SJSA1 (cell line): ENCODE data around the gene LYZL6. TPM values are rescaled to one million over a fixed set of nuclear protein-coding genes. Genes with fewer than 3 reads are reported as not detected.
A peak's percentile ranks its signal among the peaks of the same experiment; 100 is the strongest.

Experiments used
- DNase-seq, 2 experiments: peaks; one replicate each; pipeline ENCODE4 v3.0.0-alpha.2; 2015 to 2020; ENCODE audit warnings: low spot score in 2 of 2, low read depth in 1 of 2
- H3K27ac ChIP-seq: fragments of 250-450 bp; sonication (Bioruptor Pico); 2 replicates; pipeline ENCODE4 v1.5.1; 2020; ENCODE audit warnings: mild to moderate bottlenecking, moderate library complexity
- H3K27me3 ChIP-seq: fragments of 250-450 bp; sonication (Bioruptor Pico); replicated peaks from 2 replicates; pipeline ENCODE4 v1.5.1; 2020; ENCODE audit warnings: mild to moderate bottlenecking, moderate library complexity
- H3K36me3 ChIP-seq: fragments of 250-450 bp; sonication (Bioruptor Pico); 2 replicates; pipeline ENCODE4 v1.5.1; 2020; ENCODE audit warnings: mild to moderate bottlenecking
- H3K4me1 ChIP-seq: fragments of 250-450 bp; sonication (Bioruptor Pico); replicated peaks from 2 replicates; pipeline ENCODE4 v1.6.1; 2021; ENCODE audit warnings: mild to moderate bottlenecking
- H3K4me3 ChIP-seq: fragments of 250-450 bp; sonication (Bioruptor Pico); 2 replicates; pipeline ENCODE4 v1.5.1; 2020; ENCODE audit warnings: mild to moderate bottlenecking
- H3K9me3 ChIP-seq: fragments of 250-450 bp; sonication (Bioruptor Pico); replicated peaks from 2 replicates; pipeline ENCODE4 v1.5.1; 2020; ENCODE audit warnings: mild to moderate bottlenecking
- total RNA-seq: library from RNA; depleted of rRNA; stranded (reverse); fragments of >200 nt; shearing (Covaris generic); gene quantifications from 2 replicates; pipeline ENCODE4 v1.2.3, GENCODE V29; 2014; rRNA removed

LYZL6 gene
- total RNA-seq, 1 experiment from 2014 or later = not detected

DNA sequence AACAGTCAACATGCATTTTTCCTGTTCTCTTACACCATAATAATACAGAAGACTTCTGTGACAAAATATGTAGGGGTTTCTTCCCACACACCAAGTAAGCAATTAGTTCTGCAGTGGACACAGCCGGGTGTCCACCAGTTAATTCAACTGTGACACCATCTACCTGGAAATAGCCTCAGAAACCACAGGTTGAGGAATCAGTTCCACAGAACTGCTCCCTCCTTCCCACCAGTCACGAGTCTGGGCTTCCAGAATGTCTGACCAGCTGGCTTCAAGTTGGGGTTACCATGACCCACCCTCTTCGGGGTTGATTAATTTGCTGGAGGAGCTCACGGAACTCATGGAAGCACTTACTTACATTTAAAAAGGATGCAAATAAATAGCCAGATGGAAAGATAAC is 49.8 kb downstream of the LYZL6 start:
- Histone ChIP-seq H3K9me3 (no peaks in the 10 kb centered on the region), H3K4me3 (no peak overlapping the region), H3K27ac (no peak overlapping the region), H3K36me3 (no peaks in the 10 kb centered on the region), H3K27me3 (no peaks in the 10 kb centered on the region), H3K4me1 (no peaks in the 10 kb centered on the region)
- no peak for DNase-seq

DNA sequence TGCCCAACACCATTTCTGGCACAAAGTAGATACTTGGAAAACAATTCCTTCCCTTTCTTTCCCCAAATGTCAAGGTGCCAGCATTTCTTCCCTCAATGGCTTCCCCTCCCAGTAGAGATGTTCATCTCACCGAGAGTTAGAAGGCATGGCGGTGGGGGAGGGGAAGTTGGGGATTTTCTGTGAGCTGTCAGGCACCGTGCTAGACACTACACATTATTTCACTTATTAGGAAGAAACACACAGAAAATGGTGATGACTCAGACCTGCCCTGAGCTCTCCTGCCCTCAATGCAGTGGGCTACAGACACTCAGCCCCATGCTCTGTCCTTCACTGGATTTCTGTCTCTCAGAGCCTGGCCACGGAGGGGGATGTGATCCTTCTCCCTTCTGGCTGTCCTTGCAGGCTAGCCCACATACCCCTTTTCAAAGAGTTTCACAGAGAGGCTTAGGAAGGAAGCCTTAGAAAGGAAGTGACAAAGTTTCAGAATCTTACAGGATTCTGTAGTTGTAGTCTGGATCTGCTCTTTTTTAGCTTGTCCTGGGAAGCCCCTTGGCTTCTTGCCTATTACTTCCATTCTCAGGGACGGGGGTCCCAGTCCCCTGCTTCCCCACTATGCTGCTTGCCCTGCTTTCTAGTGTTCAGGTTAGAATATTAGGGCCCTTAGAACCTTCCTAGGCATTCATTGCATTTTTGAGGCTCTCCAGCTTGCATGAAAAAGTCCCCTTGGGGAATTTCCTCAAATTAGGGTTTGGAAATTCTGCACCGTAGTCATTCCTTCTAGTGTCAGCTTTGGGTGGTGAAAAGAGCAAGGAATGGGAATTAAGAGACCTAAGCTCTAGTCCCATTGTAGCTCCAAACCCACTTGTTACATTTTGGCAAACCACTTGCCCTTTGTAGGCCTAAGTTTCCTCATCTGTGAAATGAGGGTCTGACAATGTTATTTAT is 51.1 kb downstream of the LYZL6 start:
- Histone ChIP-seq H3K9me3 (no peaks in the 10 kb centered on the region), H3K4me3 (no peak overlapping the region), H3K4me1 (no peaks in the 10 kb centered on the region), H3K27ac (no peak overlapping the region), H3K27me3 (no peaks in the 10 kb centered on the region), H3K36me3 (no peaks in the 10 kb centered on the region)
- DNase-seq = no peak

DNA sequence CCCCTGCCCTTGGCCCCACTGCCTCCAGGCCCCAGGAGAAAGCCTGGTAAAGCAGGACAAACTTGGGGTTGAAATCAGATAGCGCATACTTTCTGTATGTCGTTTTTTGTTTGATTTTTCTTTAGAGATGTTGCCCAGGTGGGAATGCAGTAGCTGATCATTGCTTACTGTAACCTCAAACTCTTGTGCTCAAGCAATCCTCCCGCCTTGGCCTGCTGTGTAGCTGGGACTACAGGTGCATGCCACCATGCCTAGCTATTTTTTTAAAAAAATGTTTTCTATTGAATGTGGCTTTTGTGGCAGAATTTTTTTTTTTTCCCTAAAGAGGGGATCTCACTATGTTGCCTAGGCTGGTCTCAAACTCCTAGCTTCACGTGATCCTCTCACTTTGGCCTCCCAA is 52.2 kb downstream of the LYZL6 start:
- H3K4me1 ChIP-seq = no peaks in the 10 kb centered on the region
- no peak overlapping the region for H3K27ac ChIP-seq
- H3K27me3 ChIP-seq = no peaks in the 10 kb centered on the region
- H3K4me3 ChIP-seq = no peak overlapping the region
- DNase-seq = no peak
- no peaks in the 10 kb centered on the region for H3K9me3 ChIP-seq
- no peaks in the 10 kb centered on the region for H3K36me3 ChIP-seq

DNA sequence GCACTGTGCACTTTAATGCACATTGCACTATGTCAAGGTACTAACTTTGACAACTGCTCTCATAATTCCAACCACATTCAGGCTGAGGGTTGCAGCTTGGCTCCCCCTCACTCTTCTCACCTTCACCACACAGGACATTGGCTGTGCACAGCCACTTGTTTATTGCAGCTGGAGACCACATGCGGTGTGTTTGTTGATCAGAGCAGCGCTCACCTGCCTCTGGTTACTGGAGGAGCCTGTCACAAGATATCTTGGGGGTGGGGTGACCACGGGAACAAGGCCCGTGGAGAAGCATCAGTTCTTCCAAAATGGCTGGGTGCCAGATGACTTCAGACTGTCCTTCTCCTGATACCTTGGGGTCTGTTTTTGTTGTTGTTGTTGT is 52.7 kb downstream of the LYZL6 start:
- H3K36me3 ChIP-seq = no peaks in the 10 kb centered on the region
- DNase-seq = no peak
- H3K4me3 ChIP-seq = no peak overlapping the region
- no peaks in the 10 kb centered on the region for H3K4me1 ChIP-seq
- H3K27me3 ChIP-seq = no peaks in the 10 kb centered on the region
- no peaks in the 10 kb centered on the region for H3K9me3 ChIP-seq
- H3K27ac ChIP-seq = no peak overlapping the region

DNA sequence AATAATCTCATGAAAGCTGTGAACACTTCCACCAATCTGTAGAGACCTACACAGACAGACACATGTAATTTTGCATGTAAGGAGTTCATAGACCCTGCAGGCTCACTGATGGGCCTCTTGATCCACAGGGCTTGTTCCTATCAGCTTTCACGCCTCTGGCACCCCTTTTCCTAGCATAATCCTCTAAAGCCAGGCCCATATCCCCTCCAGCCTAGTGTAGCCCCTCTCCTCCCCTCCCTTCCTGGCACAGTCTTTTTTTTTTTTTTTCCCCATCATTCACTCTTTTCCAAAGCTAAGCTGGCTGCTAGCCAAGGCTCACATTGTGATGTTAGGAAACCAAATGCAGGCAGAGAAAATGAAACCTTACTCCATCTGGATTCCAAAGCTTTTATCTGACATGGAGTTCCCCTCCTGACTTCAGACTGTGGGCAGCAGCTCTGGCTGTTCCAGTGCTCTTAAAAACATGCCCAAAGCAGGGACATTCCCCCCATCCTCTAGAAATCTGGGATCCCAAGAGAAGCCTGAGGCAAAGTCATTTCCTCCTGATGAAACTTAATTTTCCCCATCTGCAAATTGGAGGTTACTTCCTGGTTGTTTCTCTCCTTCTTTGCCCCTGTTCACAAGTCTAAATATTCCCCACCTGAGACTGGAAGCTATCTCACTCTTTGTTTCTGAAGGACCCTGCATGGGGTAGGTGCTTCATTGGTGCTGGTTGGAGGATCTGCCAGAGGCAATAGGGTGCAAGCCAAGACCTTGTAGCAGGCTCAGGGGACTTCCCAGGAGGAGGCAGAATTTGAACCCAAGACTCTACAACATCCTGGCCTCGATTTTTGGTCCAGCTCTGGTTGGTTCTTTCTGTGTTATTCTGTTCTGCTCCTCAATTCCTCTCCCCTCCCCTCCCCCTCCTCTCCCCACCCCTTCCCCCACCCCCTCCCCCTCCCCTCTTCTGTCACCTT is 53.4 kb downstream of the LYZL6 start:
- no peak overlapping the region for H3K27ac ChIP-seq
- H3K36me3 ChIP-seq = no peaks in the 10 kb centered on the region
- no peak overlapping the region for H3K4me3 ChIP-seq
- peak in 1 of 2 experiments; percentile 11 for DNase-seq
- no peaks in the 10 kb centered on the region for H3K9me3 ChIP-seq
- no peaks in the 10 kb centered on the region for H3K4me1 ChIP-seq
- no peaks in the 10 kb centered on the region for H3K27me3 ChIP-seq

DNA sequence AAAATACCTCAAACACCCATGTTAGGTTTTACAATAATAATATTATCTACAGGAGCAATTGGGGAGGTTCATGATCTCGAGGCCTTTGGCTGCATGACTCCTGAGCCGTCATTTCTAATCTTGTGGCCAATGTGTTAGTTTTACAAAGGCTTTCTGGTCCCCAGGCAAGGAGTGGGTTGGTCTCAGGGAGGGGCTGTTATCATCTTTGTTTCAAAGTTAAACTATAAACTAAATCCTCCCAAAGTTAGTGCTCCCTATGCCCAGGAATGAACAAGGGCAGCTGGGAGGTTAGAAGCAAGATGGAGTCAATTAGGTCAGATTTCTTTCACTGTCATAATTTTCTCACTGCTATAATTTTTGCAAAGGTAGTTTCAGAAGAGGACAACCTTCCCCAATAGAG is 54.3 kb downstream of the LYZL6 start:
- H3K9me3 ChIP-seq = no peaks in the 10 kb centered on the region
- H3K27ac ChIP-seq = no peak overlapping the region
- no peaks in the 10 kb centered on the region for H3K4me1 ChIP-seq
- no peaks in the 10 kb centered on the region for H3K27me3 ChIP-seq
- no peaks in the 10 kb centered on the region for H3K36me3 ChIP-seq
- no peak for DNase-seq
- H3K4me3 ChIP-seq = no peak overlapping the region

Other genes with a start within 250 kb of the LYZL6 start
- gene RASL10B, start 212.1 kb downstream of the LYZL6 start, total RNA-seq = 0.16 and 0.22 TPM in 2 replicates
- gene GAS2L2, start 190.5 kb downstream of the LYZL6 start, total RNA-seq = not detected in 2 replicates
- gene C17orf50, start 182.8 kb downstream of the LYZL6 start, total RNA-seq = not detected in 2 replicates
- gene MMP28, start 148.1 kb downstream of the LYZL6 start, total RNA-seq = 2.9 and 8.3 TPM in 2 replicates
- 15.5 and 33.6 TPM in 2 replicates for gene TAF15, start 134.2 kb downstream of the LYZL6 start, total RNA-seq
- gene HEATR9, start 74.8 kb downstream of the LYZL6 start, total RNA-seq = not detected in 2 replicates
- gene CCL5, start 63.4 kb downstream of the LYZL6 start, total RNA-seq = not detected in 2 replicates
- 0.11 and 0.50 TPM in 2 replicates for gene RDM1, start 12.9 kb downstream of the LYZL6 start, total RNA-seq
- gene CCL16, start 37.8 kb upstream of the LYZL6 start, total RNA-seq = not detected in 2 replicates
- not detected in 2 replicates for gene CCL14, start 43.0 kb upstream of the LYZL6 start, total RNA-seq
- gene CCL15, start 57.8 kb upstream of the LYZL6 start, total RNA-seq = not detected in 2 replicates
- not detected in 2 replicates for gene CCL23, start 74.3 kb upstream of the LYZL6 start, total RNA-seq
- not detected in 2 replicates for gene CCL18, start 120.6 kb upstream of the LYZL6 start, total RNA-seq
- gene CCL3, start 146.4 kb upstream of the LYZL6 start, total RNA-seq = not detected in 2 replicates
- gene CCL4, start 160.1 kb upstream of the LYZL6 start, total RNA-seq = not detected in 2 replicates
- gene TBC1D3B, start 232.9 kb upstream of the LYZL6 start, total RNA-seq = 0.66 TPM in 1 of 2 replicates, not detected in the other